Loucy (cell line): ENCODE measurements around the gene GADD45G.

Experiments used
- H2AFZ ChIP-seq: fragments of 200-600 bp; sonication (generic); 2 replicates; pipeline ENCODE4 v1.6.0; 2016; ENCODE audit warnings: antibody characterized with exemption, mild to moderate bottlenecking, low read length, moderate library complexity
- H3F3A ChIP-seq: fragments of 200-600 bp; 2 replicates; pipeline ENCODE4 v1.6.0; 2016; ENCODE audit warnings: antibody characterized with exemption, low read depth, mild to moderate bottlenecking
- H3K27me3 ChIP-seq: fragments of 200-600 bp; sonication (generic); 2 replicates; pipeline ENCODE4 v1.6.1; 2014; ENCODE audit warnings: low read length, mild to moderate bottlenecking; ENCODE audit not compliant: insufficient read depth, poor library complexity, severe bottlenecking
- H3K36me3 ChIP-seq: fragments of 200-600 bp; sonication (generic); 2 replicates; pipeline ENCODE4 v1.6.1; 2016; ENCODE audit warnings: low read length; ENCODE audit not compliant: insufficient read depth
- H3K4me1 ChIP-seq: fragments of 200-600 bp; sonication (generic); 2 replicates; pipeline ENCODE4 v1.5.1; 2014; ENCODE audit warnings: low read length, mild to moderate bottlenecking; ENCODE audit not compliant: insufficient read depth, poor library complexity, severe bottlenecking
- H3K4me2 ChIP-seq: fragments of 200-600 bp; sonication (generic); 2 replicates; pipeline ENCODE4 v1.6.0; 2014; ENCODE audit warnings: antibody characterized with exemption, low read length, low read depth, mild to moderate bottlenecking; ENCODE audit not compliant: poor library complexity, severe bottlenecking
- H3K4me3 ChIP-seq: fragments of 200-600 bp; sonication (generic); 2 replicates; pipeline ENCODE4 v1.5.1; 2014; ENCODE audit warnings: low read length, mild to moderate bottlenecking, mixed read lengths; ENCODE audit not compliant: poor library complexity, severe bottlenecking
- H3K79me2 ChIP-seq: fragments of 200-600 bp; sonication (generic); 2 replicates; pipeline ENCODE4 v1.6.1; 2014; ENCODE audit warnings: low read length; ENCODE audit not compliant: insufficient read depth
- H3K9ac ChIP-seq: fragments of 200-600 bp; sonication (generic); 2 replicates; pipeline ENCODE4 v1.6.0; 2014; ENCODE audit warnings: mild to moderate bottlenecking, low read depth, low read length, moderate library complexity; ENCODE audit not compliant: poor library complexity, severe bottlenecking
- H3K9me2 ChIP-seq: fragments of 200-600 bp; sonication (generic); replicated peaks from 2 replicates; pipeline ENCODE4 v1.6.1; 2016; ENCODE audit warnings: low read depth, low read length, mixed read lengths
- H3K9me3 ChIP-seq: fragments of 200-600 bp; sonication (generic); 2 replicates; pipeline ENCODE4 v1.6.1; 2014; ENCODE audit warnings: mild to moderate bottlenecking, antibody characterized with exemption, low read length, low read depth; ENCODE audit not compliant: insufficient read depth
- H4K20me1 ChIP-seq: fragments of 200-600 bp; sonication (generic); 2 replicates; pipeline ENCODE4 v1.6.0; 2014; ENCODE audit warnings: antibody characterized with exemption, low read length, mild to moderate bottlenecking; ENCODE audit not compliant: insufficient read depth, poor library complexity, severe bottlenecking
- CTCF ChIP-seq: fragments of 200-600 bp; sonication (generic); conservative IDR thresholded peaks from 2 replicates; pipeline ENCODE4 v1.5.1; 2014; ENCODE audit warnings: mild to moderate bottlenecking, antibody characterized with exemption, low read length
- EZH2phosphoT487 ChIP-seq: fragments of 200-600 bp; IDR thresholded peaks from 2 replicates; pipeline ENCODE4 v1.6.1; 2018; ENCODE audit warnings: antibody characterized with exemption, mild to moderate bottlenecking, moderate library complexity, borderline replicate concordance

GADD45G gene

GRCh38 chr9:89579741-89580385 is 24.9 kb upstream of the GADD45G start:
- Histone ChIP-seq H3F3A (no peaks in the 10 kb centered on the region), H3K79me2 (no peaks in the 10 kb centered on the region), H3K4me3 (no peak overlapping the region), H3K36me3 (no peaks in the 10 kb centered on the region), H3K4me1 (no peaks in the 10 kb centered on the region), H3K9me2 (no peaks in the 10 kb centered on the region), H3K4me2 (no peak overlapping the region), H2AFZ (no peak overlapping the region), H3K9ac (no peak overlapping the region), H3K27me3 (no peaks in the 10 kb centered on the region), H3K9me3 (no peaks in the 10 kb centered on the region; the same call in 1 of the 2 replicates), H4K20me1 (no peaks in the 10 kb centered on the region)
- no peak for TF ChIP-seq EZH2phosphoT487
- no peak for TF ChIP-seq CTCF

GRCh38 chr9:89586311-89586710 is 18.5 kb upstream of the GADD45G start:
- TF ChIP-seq CTCF = no peak
- no peak for TF ChIP-seq EZH2phosphoT487
- Histone ChIP-seq H3K4me1 (no peaks in the 10 kb centered on the region), H3K36me3 (no peaks in the 10 kb centered on the region), H3K9me3 (no peaks in the 10 kb centered on the region; the same call in 1 of the 2 replicates), H2AFZ (no peak overlapping the region), H3K4me3 (no peak overlapping the region), H4K20me1 (no peaks in the 10 kb centered on the region), H3K79me2 (no peaks in the 10 kb centered on the region), H3K9me2 (no peaks in the 10 kb centered on the region), H3F3A (no peaks in the 10 kb centered on the region), H3K27me3 (no peaks in the 10 kb centered on the region), H3K4me2 (no peak overlapping the region), H3K9ac (no peak overlapping the region)

GRCh38 chr9:89588271-89588879 is 16.4 kb upstream of the GADD45G start:
- no peaks in the 10 kb centered on the region for H4K20me1 ChIP-seq
- H3K4me3 ChIP-seq = no peak overlapping the region
- H3K36me3 ChIP-seq = no peaks in the 10 kb centered on the region
- no peaks in the 10 kb centered on the region for H3K27me3 ChIP-seq
- H3K9ac ChIP-seq = no peak overlapping the region
- no peaks in the 10 kb centered on the region; the same call in 1 of the 2 replicates for H3K9me3 ChIP-seq
- H3K4me1 ChIP-seq = no peaks in the 10 kb centered on the region
- no peaks in the 10 kb centered on the region for H3K79me2 ChIP-seq
- H2AFZ ChIP-seq = no peak overlapping the region
- no peaks in the 10 kb centered on the region for H3K9me2 ChIP-seq
- H3K4me2 ChIP-seq = no peak overlapping the region
- TF ChIP-seq CTCF (no peak), EZH2phosphoT487 (no peak)
- H3F3A ChIP-seq = no peaks in the 10 kb centered on the region
